HG03064 (cell line): Measurements from ENCODE around the gene BRIX1.
"Not testable (repeated sequence)": the region's sequence is repeated elsewhere in the genome, so short reads cannot be mapped to it uniquely, and the experiment has no call there.

ENCODE experiments used
- ATAC-seq: cut with Tn5 transposase; IDR thresholded peaks from one replicate; pipeline ENCODE4 v1.9.1; 2021; ENCODE audit warnings: low read depth; ENCODE audit not compliant: unreplicated experiment

BRIX1 gene

DNA sequence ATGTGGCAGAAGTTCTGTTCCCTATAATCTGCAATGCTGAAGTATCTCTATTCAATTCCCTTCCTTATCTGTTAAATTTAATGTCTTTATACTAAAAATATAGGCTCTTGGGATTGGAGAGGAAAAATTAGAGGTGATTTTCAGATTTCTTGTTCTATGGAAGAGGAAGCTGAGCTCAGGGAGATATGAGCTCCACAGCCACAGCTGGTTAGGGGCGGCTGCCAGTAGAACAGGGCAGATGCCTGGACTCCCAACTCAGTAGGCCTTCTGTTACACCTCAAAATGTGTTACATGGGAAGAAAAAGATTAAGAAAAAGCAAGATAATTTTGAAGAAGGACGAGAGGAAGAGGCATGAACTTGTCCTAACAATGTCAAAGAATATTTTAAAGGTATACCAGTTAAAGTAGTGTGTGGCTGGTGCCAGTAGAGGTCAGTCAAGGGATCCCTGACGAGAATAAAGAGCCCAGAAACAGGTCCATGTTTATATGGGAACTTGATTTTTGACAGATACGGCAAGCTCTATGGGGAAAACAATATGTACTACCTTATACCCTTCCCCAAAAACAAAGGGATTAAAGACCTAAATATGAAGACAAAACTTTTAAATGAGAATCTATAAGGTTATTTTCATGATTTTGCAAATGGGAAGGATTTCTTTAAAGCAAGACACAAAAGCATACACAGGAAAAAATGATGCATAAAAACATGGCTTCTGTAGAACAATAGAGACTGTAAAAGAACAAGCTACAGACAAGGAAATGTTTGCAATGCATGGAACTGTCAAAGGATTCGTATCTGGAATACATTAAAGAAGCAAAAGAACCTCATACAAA, 42.6 kb downstream of the BRIX1 start:
- no peak for ATAC-seq

DNA sequence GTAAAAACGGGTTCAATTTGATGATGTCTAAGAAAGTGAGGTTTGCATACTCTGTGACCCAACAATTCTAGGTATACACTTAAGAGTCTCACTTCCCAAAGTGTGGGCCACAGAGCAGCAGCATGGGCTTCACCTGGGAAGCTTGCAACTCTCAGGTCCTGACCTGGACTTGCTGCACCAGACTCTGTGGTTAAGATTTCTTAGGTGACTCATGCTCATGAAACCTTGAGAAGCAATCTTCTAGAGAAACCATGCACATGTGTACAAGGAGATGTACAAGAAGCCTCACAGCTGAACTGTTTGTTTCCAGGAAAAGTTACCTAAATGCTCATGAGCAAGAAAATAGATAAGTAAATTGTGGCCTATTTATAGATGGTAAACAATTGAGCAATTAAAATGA, 43.8 kb downstream of the BRIX1 start:
- no peak for ATAC-seq

DNA sequence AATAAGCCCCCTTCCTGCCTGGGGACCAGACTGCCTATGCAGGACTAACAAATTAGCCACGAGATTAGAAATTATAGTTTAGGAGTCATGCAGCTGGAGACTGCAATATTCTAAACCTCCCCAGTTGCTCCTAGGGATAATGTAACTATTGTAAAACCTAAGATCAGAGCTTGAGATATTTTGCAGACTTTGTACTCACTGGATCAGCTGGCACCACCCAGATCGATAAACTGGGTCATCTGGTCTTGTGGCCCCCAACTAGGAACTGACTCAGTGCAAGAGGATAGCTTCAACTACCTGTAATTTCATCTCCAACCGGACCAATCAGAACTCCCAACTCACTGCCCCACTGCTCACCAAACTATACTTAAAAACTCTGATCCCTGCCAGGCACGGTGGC, 52.0 kb downstream of the BRIX1 start:
- ATAC-seq = no peak

DNA sequence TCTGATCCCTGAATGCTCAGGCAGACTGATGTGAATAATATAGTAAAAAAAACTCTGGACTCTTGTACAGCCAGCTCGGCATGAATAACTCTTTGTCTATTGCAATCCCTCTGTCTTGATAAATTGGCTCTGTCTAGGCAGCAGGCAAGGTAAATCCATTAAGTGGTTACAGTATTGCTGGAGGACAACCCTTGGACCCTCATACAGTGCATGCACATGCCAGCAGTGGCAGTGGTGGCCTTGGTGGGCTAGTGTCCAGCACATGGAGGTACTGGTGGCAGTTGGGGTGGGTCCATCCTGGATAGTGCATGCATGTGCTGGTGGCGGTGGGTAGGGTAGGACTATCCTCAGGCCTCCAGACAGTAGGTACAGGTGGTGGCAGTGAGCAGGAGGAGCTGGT, 52.7 kb downstream of the BRIX1 start:
- no peak for ATAC-seq

DNA sequence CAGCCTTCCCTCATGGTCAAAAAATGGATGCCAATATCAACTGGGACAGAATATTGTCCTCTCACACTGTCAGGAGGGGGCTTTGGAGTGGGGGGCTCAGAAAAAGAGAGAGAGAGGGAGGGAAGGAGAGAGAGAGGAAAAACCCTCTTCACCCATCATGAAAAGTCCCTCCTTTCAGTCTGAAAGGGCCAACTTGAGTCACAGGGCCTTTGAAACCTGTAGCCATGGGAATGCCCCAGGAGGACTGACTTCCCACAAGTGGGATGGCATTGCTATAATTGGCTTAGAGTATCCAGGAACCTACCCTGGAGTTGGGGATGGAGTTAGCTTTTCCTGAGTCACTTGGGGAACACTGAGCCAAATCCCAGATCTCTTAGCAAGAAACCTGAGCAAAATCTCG, 55.0 kb downstream of the BRIX1 start:
- ATAC-seq = no peak

DNA sequence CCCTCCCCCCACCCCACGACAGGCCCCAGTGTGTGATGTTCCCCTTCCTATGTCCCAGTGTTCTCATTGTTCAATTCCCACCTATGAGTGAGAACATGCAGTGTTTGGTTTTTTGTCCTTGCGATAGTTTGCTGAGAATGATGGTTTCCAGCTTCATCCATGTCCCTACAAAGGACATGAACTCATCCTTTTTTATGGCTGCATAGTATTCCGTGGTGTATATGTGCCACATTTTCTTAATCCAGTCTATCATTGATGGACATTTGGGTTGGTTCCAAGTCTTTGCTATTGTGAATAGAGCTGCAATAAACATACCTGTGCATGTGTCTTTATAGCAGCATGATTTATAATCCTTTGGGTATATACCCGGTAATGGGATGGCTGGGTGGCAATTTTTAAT, 56.1 kb downstream of the BRIX1 start:
- ATAC-seq = not testable (repeated sequence)
